A549 (cell line): ENCODE data around the gene TMEM51.

Source experiments
- CEBPB ChIP-seq, 2 experiments: fragments of >200 bp in 1 of 2; sonication (Bioruptor Twin) in 1 of 2; formaldehyde crosslinking in 1 of 2; IDR thresholded peaks; 2 replicates each; pipeline ENCODE4 v1.6.1; 2012 to 2016
- JUNB ChIP-seq: fragments of >200 bp; sonication (Bioruptor Twin); formaldehyde crosslinking; IDR thresholded peaks from 2 replicates; pipeline ENCODE4 v1.6.1; 2016
- KDM5A ChIP-seq: fragments of 200-600 bp; sonication (generic); IDR thresholded peaks from 2 replicates; pipeline ENCODE4 v1.6.1; 2016; ENCODE audit warnings: antibody characterized with exemption, mild to moderate bottlenecking
- NPAS2 ChIP-seq: fragments of 250-450 bp; sonication (Bioruptor Pico); IDR thresholded peaks from 2 replicates; pipeline ENCODE4 v1.8.0; 2022; ENCODE audit warnings: mild to moderate bottlenecking, moderate library complexity, borderline replicate concordance
- TF ChIP-seq, protein P1 (sequence below): fragments of >200 bp; sonication (Bioruptor Twin); formaldehyde crosslinking; IDR thresholded peaks from 3 replicates; pipeline ENCODE4 v1.5.1; 2016

DNA sequence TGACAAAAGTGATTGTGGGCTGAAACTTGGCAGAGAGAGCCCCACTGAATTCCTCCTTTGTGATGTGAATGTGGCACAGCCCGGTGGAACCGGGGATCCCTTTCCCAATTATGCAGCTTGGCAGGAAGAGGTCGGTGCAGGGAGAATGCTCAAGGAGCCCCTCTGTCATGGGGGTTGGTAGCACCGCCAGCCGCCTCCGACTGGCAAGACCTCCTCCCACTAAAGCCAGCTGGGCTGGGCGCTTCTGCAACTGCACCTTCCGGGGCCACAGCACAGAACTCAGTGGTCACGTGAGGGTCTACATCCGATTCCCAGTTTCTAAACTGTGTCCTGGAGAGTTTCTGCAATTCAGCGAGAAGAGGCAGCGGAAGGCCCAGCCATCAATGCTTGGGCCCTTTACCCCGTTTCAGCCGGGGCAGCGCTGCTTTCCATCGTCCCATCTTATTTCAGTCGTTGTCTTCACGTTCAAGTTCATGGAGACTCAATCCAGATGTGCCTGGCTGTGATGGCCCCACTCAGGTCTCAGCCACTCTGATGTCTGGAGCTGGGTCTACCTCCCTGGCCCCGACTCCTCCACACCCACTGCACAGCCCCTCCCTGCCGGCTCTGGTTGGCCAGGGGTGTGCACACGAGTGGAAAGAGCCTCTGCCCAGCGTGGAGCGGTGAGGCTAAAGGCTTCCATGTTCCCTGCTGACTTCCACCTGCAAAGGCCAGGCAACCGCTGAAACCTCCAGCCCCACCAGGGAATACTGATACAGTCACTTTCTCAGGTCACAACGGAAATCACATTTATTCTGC, 53.7 kb downstream of the TMEM51 start:
- TF ChIP-seq CEBPB (IDR thresholded peaks at IDR 0.05) (no peak), KDM5A (no peak), JUNB (no peak), NPAS2 (no peak)
- TF ChIP-seq, protein P1, sequence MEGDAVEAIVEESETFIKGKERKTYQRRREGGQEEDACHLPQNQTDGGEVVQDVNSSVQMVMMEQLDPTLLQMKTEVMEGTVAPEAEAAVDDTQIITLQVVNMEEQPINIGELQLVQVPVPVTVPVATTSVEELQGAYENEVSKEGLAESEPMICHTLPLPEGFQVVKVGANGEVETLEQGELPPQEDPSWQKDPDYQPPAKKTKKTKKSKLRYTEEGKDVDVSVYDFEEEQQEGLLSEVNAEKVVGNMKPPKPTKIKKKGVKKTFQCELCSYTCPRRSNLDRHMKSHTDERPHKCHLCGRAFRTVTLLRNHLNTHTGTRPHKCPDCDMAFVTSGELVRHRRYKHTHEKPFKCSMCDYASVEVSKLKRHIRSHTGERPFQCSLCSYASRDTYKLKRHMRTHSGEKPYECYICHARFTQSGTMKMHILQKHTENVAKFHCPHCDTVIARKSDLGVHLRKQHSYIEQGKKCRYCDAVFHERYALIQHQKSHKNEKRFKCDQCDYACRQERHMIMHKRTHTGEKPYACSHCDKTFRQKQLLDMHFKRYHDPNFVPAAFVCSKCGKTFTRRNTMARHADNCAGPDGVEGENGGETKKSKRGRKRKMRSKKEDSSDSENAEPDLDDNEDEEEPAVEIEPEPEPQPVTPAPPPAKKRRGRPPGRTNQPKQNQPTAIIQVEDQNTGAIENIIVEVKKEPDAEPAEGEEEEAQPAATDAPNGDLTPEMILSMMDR, result no peak
